Left lung (tissue), 10 donors: ENCODE results near the gene LRRC10B. TPM values are rescaled to one million over a fixed set of nuclear protein-coding genes. Genes with fewer than 3 reads are reported as not detected.

Experiments
- ATAC-seq: fragments of 200-7000 bp; cut with Tn5 transposase; one replicate; pipeline ENCODE4 v1.9.1; 2020; ENCODE audit warnings: moderate library complexity
- DNase-seq, 4 donors: peaks; one replicate each; pipeline ENCODE4 v3.0.0-alpha.2; 2013 to 2020
- H3K27ac ChIP-seq, 2 donors: fragments of 200-600 bp; sonication (generic) in 1 of 2; one replicate each; pipeline versions ENCODE4 v1.5.0 to v1.8.0; 2020 to 2021
- H3K27me3 ChIP-seq, 2 donors: fragments of 200-600 bp; sonication (generic) in 1 of 2; one replicate each; pipeline versions ENCODE4 v1.5.0 to v1.8.0; 2020 to 2021
- H3K36me3 ChIP-seq, 2 donors: fragments of 200-600 bp; sonication (generic) in 1 of 2; one replicate each; pipeline versions ENCODE4 v1.5.0 to v1.8.0; 2020 to 2021
- H3K4me1 ChIP-seq, 2 donors: fragments of 200-600 bp; one replicate each; pipeline ENCODE4 v1.8.0; 2021
- H3K4me3 ChIP-seq, 2 donors: fragments of 200-600 bp; sonication (generic) in 1 of 2; one replicate each; pipeline versions ENCODE4 v1.5.0 to v1.8.0; 2020 to 2021; ENCODE audit warnings: mild to moderate bottlenecking in 1 of 2
- H3K9me3 ChIP-seq, 2 donors: fragments of 200-600 bp; sonication (generic) in 1 of 2; one replicate each; pipeline versions ENCODE4 v1.5.0 to v1.8.0; 2020 to 2021
- intact Hi-C, 2 donors: fragments of 100-400 bp; cut with DNase I; formaldehyde crosslinking; loops; one replicate each; pipeline versions ENCODE4 v1.11.2 to v1.14.2; 2022
- polyA plus RNA-seq, 6 donors: library from polyadenylated mRNA; unstranded; fragments of 120-200 nt; gene quantifications; one replicate each; pipeline ENCODE4 v1.2.1, GENCODE V29; 2013; ENCODE audit not compliant: insufficient read length in 6 of 6
- total RNA-seq, 2 donors: library from RNA; stranded (reverse); fragmentation: NEBNext Ultra II Directional; extraction: Animal tissue kit (Norgen Biotek cat#: 25700); gene quantifications; one replicate each; pipeline ENCODE4 v1.2.1, GENCODE V29; 2021
- TF ChIP-seq, protein P1 (sequence below), 2 donors: fragments of 200-600 bp; sonication (generic) in 1 of 2; IDR thresholded peaks; one replicate each; pipeline versions ENCODE4 v1.5.0 to v1.8.0; 2021; ENCODE audit warnings: antibody characterized with exemption in 2 of 2
- donor health status: DM: no; HTN: yes; CAD: no.
- donor health status: DM: no; HTN: no; CAD: no.

LRRC10B gene
- total and polyA plus RNA-seq, 8 donors: 0.29 to 5.5 (median 1.9) TPM

DNA sequence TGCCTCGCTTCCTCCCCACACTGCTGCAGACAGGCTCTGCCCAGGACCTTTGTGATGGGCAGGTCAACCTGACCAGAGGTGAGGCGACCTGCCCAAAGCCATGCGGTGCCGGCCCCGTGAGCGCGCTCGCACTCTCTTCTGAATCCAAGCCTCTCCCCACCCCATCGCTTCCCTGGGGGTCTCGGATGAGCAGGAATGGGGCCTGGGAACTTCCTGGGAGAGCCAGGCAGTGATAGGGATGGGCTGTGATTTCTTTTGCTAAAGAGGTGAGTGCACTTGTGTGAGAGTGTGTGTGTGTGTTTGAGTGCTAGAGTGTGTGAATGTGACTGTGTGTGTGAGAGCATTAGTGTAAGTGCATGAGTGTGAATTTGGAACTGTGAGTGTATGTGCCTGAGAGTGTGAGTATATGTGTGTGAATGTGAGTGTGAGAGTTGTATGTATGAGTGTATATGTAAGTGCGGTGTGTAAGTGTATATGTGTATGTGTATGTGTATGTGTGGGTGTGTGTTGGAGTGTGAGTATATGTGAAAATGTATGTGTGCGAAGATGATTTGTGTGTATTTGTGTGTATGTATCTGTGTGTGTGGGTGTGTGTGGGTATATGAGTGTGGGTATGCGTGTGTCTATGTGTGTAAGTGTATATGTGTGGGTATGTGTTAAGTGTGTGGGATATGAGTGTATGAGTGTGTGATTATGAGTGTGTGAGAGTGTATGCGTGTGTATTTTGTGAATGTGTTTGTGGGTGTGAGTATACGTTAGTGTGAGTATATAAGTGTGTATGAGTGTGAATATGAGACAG lies 11.7 kb upstream of the LRRC10B start:
- DNase-seq: peak in 1 of 4 donors; percentile 45
- H3K4me3 ChIP-seq: no peak overlapping the region
- H3K27me3 ChIP-seq: no peaks in the 10 kb centered on the region
- H3K36me3 ChIP-seq: no peaks in the 10 kb centered on the region
- no peaks in the 10 kb centered on the region for H3K9me3 ChIP-seq
- no peak for ATAC-seq
- H3K4me1 ChIP-seq: no peaks in the 10 kb centered on the region
- intact Hi-C loops: no loop called here
- TF ChIP-seq, protein P1, sequence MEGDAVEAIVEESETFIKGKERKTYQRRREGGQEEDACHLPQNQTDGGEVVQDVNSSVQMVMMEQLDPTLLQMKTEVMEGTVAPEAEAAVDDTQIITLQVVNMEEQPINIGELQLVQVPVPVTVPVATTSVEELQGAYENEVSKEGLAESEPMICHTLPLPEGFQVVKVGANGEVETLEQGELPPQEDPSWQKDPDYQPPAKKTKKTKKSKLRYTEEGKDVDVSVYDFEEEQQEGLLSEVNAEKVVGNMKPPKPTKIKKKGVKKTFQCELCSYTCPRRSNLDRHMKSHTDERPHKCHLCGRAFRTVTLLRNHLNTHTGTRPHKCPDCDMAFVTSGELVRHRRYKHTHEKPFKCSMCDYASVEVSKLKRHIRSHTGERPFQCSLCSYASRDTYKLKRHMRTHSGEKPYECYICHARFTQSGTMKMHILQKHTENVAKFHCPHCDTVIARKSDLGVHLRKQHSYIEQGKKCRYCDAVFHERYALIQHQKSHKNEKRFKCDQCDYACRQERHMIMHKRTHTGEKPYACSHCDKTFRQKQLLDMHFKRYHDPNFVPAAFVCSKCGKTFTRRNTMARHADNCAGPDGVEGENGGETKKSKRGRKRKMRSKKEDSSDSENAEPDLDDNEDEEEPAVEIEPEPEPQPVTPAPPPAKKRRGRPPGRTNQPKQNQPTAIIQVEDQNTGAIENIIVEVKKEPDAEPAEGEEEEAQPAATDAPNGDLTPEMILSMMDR (IDR thresholded peaks at IDR 0.05): no peak
- no peak overlapping the region for H3K27ac ChIP-seq

DNA sequence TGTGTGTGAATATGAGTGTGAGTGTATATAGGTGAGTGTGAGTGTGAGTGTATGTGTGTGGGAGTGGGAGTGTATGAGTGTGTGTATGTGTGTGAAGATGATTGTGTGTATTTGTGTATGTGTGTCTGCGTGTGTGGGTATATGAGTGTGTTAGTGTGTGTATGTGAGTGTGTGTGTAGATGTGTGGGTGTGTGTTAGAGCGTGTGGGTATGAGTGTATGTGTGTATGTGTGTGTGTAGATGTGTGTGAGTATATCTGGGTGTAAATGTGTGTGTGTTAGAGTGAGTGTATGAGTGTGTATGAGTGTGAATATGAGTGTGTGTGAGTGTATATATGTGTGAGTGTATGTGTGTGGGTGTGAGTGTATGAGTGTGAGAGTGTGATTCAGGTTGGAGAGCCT lies 11.1 kb upstream of the LRRC10B start:
- Histone ChIP-seq H3K27ac (no peak overlapping the region), H3K9me3 (no peaks in the 10 kb centered on the region), H3K4me3 (no peak overlapping the region), H3K36me3 (no peaks in the 10 kb centered on the region), H3K27me3 (no peaks in the 10 kb centered on the region), H3K4me1 (no peaks in the 10 kb centered on the region)
- TF ChIP-seq, protein P1 (IDR thresholded peaks at IDR 0.05): no peak
- ATAC-seq (no peak), DNase-seq (no peak)
- intact Hi-C loops: no loop called here

DNA sequence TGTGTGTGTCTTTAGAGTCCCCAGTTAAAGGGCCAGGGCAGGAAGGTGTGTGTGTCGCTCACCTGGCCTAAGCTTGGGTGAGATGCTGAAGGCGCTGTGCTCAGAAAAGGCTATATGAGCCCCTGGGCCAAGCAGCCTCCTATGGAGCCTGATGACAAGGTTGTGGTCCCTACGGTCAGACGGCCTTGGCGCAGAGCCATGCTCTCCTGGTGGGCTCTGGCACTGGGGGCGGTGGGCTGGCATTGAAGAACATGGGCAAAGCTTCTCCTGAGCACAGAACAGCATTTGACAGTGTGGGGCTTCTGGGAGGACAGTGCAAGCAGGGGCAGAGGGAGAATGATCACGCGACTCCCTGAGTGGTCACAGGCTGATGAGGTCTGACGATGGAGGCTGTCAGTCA lies 10.7 kb upstream of the LRRC10B start:
- Histone ChIP-seq H3K4me1 (no peaks in the 10 kb centered on the region), H3K27me3 (no peaks in the 10 kb centered on the region), H3K4me3 (no peak overlapping the region), H3K9me3 (no peaks in the 10 kb centered on the region), H3K27ac (no peak overlapping the region), H3K36me3 (no peaks in the 10 kb centered on the region)
- TF ChIP-seq, protein P1 (IDR thresholded peaks at IDR 0.05): no peak
- ATAC-seq (no peak), DNase-seq (peak in 1 of 4 donors; percentile 60)
- intact Hi-C loops: no loop called here

DNA sequence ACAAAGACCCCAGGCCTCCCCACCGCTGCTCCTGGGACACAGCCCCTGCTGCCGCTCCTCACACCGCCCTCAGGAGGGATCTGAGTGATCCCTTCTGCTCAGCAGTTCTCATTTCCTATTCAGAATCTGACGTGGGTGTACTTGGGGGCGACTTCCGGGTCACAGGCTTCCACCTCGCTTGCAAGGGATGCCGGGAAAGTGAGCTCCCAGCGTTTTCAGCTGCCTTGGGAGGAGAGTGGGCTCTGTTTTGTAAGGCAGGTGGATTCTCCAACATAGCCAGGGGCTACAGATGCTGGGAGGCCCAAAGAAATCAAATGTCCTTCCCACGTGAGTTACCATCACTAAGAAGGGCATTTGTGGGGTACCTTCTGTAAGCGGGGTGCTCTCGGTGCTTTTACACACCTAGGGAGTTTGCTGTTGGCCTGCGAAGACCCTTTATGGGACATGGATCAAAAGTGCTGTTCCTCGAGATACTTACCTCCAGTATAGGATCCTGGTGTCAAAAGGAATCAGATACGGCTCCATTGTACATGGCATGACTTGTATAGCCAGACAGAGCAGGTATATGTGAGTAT lies 9.7 kb upstream of the LRRC10B start:
- Histone ChIP-seq H3K4me1 (no peaks in the 10 kb centered on the region), H3K27ac (no peak overlapping the region), H3K27me3 (no peaks in the 10 kb centered on the region), H3K4me3 (no peak overlapping the region), H3K9me3 (no peaks in the 10 kb centered on the region), H3K36me3 (no peaks in the 10 kb centered on the region)
- DNase-seq (peak in 1 of 4 donors; percentile 48), ATAC-seq (no peak)
- intact Hi-C loops: no loop called here
- TF ChIP-seq, protein P1 (IDR thresholded peaks at IDR 0.05): no peak

DNA sequence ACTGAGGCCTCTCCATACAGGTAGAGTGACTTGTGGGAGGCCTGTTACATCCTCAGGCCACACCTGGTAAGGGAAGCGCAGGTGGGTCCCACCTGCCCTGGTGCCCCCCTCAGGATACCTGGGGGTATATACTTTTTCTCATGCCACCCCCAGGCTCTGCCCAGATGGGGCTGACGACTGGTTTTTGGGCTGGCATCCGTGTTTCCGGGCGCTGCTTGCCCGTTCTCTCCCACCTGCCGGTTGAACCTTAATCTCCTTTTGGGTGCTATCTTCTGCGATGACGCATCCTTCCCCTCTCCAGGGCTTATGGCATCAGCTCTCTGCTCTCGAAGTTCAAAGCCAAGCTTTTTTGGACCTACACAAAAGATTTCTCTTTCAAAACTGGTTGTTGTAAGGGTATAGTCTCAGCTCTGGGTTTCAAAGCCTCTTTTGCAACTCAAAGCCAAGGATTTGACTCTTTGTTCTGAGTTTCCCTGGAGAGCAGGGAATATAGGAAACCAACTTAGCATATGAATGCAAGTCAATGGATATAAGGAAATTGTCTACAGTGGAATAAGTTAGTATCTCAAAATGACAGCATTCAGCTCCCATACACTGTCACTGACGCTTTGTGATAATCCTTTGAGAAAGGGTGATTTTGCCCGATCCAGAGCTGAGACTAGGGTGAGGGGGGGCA lies 8.6 kb upstream of the LRRC10B start:
- TF ChIP-seq, protein P1 (IDR thresholded peaks at IDR 0.05): no peak
- H3K4me1 ChIP-seq: no peaks in the 10 kb centered on the region

More for the DNA sequence above, 8.6 kb upstream of the LRRC10B start:
- Histone ChIP-seq H3K36me3 (no peaks in the 10 kb centered on the region), H3K4me3 (no peak overlapping the region), H3K27ac (no peak overlapping the region), H3K9me3 (no peaks in the 10 kb centered on the region), H3K27me3 (peaks cover 0 to 2% of the 10 kb centered on the region in 2 donors)
- ATAC-seq: no peak
- intact Hi-C loops: no loop called here
- DNase-seq: no peak
